ENCODE measurements around the gene PCDH19.

The PCDH19 gene

GRCh38 chrX:100404851-100405250, 5.2 kb downstream of the PCDH19 start:
- no peak for DNase-seq (ENCODE audit: low read depth)

GRCh38 chrX:100395781-100396180, 14.3 kb downstream of the PCDH19 start:
- DNase-seq (ENCODE audit: low read depth): no peak

DNA sequence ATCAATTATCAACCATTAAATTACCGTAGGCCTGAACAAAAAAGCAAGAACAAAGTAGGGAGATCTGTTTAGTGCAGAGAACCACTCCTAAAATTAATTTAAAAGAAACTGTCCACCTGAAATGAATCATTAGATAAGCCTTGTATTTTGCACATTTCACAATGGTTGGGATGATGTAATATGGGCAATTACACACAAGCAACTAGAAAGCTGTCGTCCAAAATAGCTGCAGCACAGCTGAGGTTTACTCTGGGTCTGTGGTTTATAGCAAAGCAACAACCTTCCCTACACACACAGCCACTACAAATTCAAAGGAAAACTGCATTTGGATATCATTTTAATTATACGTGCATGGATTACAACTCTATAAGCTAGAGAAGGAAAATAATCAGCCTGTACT, 28.5 kb downstream of the PCDH19 start:
- no peak for DNase-seq (ENCODE audit: low read depth)

DNA sequence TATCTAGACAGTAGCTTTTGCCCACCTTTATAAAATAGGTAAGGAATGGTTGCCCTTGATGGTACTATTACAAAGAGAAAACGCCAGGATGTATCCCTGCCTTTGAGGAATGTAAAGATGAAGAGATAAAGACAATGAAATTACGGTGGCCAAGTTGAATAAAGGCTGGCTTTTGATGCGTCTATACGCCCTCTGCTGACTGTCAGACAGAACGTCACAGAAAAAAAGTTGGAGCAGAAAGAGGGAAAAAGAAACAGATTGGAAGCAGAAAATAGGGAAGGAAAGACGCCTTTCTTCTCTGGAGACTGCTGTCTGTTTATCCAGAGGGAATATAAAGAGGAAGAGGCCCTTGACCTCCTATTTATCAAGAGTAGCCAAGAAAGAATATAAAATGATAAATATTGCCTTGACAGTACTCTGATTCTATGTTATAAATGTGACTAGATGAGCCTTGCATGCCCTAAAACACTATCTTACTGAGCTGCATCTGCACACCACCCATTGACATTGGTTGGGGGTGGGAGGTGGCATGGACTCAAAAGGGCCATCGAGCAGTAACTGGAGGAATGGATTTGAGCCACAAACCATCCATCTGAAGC, 30.6 kb downstream of the PCDH19 start:
- no peak for DNase-seq (ENCODE audit: low read depth)

GRCh38 chrX:100377826-100378225, 32.2 kb downstream of the PCDH19 start:
- no peak for DNase-seq (ENCODE audit: low read depth)

- no peak for DNase-seq (ENCODE audit: low read depth)
These were observed 33.5 kb downstream of the PCDH19 start for GRCh38 chrX:100376576-100376975.

GRCh38 chrX:100373673-100374072, 36.4 kb downstream of the PCDH19 start:
- no peak for DNase-seq (ENCODE audit: low read depth)

DNA sequence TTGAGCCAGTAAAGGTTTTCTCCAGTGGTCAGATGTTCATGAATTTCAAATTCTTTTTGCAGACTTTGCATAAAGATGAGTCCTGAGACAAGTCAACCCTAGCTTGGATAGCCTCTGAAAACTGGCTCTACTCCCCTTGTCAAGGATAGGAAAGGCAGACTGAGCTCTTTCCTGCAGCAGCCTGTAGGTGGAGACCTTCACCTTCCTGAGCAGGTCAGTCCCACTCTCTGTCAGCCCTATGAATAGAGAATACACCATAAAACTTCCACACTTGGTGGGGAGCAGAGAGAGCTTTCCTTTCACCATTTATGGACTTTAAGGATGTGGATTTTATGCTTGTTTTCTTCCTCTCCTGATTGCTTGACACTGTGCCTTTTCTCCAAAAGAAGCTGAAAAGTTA, 41.9 kb downstream of the PCDH19 start:
- DNase-seq (ENCODE audit: low read depth): no peak

DNA sequence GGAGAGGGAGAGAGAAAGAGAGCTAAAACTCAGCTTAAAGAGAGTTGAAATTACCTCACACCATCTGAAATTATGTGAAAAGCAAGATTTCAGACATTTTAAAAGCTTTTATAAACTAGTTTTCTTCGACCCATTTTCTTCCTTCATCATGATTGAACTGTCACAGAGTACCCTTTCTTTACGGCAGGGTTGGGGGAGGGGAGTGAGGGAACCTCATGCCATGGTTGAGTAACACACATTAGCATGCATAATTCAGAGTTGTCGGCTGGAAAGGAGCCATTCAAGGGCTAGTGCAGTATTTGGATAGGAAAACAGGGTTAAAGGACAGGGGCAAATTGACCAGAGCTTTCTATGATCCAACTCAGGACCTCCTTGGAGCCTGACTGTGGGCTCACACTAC, 46.2 kb downstream of the PCDH19 start:
- DNase-seq (ENCODE audit: low read depth): no peak

DNA sequence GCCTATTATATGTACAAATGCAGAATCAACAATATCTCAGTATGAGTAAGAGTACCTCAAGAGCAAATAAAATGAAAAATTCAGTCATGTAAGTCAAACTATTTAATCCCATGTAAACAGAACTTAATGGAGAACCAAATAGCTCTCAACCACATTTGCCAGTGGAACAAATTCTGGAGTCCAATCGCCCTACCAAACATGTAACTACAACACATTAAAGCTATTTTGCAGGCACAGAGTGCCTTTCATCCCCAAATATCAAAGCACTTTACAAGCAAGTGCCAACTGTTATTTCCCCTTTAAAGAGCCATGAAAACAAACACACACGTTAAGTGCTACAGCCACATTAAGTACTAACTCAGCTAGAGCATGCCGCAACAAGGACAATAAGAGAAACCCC, 51.3 kb downstream of the PCDH19 start:
- no peak for DNase-seq (ENCODE audit: low read depth)

DNA sequence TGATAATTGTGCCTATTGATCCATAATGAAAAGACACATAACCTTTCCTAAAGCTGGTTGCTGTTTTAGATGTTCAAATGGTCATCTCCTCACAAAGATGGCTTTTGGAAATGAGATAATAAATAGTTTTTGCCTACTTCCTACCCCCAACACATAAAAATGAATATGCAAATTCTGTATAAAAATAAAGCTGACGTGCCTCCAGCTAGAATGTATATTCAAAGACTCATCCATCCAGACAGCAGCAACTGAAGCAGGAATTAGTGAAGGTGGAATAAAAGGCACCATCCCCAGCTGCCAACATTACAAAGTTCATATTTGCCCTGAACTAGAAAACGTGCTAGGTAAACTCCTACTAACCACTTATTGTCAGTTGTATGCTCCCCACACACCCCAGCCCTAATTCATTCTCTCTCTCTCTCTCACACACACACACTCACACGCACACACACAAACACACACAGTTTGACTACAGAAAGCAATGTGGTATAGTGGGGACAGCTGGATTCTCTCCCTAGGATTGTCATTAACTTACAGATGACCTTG, 53.6 kb downstream of the PCDH19 start:
- no peak for DNase-seq (ENCODE audit: low read depth)

GRCh38 chrX:100355680-100356079, 54.4 kb downstream of the PCDH19 start:
- no peak for DNase-seq (ENCODE audit: low read depth)

DNA sequence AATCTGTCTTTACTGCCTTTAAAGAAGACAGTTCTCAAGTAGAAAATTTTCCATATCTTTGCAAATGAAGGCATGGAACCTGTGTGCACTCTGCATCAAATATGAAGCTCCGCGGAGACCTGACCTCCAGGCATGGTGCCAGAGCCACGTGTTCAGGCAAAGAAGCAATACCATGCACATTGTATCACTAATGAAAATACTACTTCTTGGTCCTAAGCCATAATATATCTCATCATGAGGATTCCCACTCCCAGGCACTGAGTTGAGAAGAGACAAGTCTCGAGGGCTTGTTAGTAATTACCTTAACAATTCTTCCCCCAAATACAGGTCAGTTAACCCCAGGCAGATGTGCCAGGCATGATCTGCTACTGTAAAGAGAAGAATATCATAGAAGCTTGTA, 56.7 kb downstream of the PCDH19 start:
- DNase-seq (ENCODE audit: low read depth): no peak

- DNase-seq (ENCODE audit: low read depth): no peak
These were observed 59.2 kb downstream of the PCDH19 start for GRCh38 chrX:100350704-100351489.

GRCh38 chrX:100349391-100349790, 60.7 kb downstream of the PCDH19 start:
- no peak for DNase-seq (ENCODE audit: low read depth)

- DNase-seq (ENCODE audit: low read depth): no peak
These were observed 68.9 kb downstream of the PCDH19 start for GRCh38 chrX:100341142-100341510.

DNA sequence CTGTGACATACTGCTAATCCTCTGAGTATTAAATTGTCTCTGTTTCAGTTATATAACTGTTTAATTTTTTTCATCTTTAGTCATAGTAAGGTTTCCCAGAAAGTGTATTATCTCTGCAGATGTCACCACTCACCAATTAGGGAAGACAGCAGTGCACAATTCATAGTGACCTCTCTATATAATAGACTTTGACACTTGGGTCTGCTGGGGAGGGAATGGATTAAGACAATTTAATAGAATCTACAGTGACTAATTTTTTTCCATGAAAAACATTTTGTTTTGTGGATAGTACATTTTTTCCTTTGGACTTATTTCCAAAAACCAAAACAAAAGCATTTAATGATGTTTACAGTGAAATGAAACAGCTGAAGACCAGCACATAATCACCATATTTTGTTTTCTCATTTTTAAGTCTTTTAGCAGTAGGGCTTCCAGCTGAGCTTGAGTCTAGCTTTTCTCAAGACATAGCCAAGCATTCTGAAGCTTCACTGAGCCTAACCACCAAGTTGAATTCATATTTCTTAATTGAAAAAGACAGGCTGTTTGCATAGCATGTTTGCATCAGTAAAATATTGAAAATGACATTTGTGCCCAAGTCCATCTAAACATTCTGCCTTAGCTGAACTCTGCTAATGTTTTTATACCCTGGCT, 69.5 kb downstream of the PCDH19 start:
- no peak for DNase-seq (ENCODE audit: low read depth)

GRCh38 chrX:100328351-100328750, 81.7 kb downstream of the PCDH19 start:
- no peak for DNase-seq (ENCODE audit: low read depth)

- DNase-seq (ENCODE audit: low read depth): no peak
These were observed 90.4 kb downstream of the PCDH19 start for GRCh38 chrX:100319716-100320115.

DNA sequence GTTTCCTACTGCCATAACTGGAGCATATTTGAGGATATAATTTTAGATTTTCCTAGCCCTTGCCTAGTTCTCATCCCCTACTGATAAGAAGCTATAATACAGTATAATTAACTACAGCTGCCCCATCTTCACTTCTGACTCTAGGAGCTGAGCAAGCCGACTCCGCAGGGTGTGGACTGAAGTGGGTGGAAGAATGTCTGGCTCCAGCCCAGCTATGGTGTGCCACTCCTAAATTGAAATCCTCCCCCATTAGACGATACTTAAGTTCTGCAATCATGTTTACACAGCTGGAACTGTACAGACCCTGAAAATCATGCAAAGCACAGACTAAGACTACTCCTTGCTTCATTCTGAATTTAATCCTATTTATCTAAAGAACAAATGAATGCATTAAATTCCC, 93.1 kb downstream of the PCDH19 start:
- DNase-seq (ENCODE audit: low read depth): no peak

GRCh38 chrX:100315566-100315965, 94.5 kb downstream of the PCDH19 start:
- DNase-seq (ENCODE audit: low read depth): no peak

GRCh38 chrX:100299559-100299958, 110.5 kb downstream of the PCDH19 start:
- no peak for DNase-seq (ENCODE audit: low read depth)

GRCh38 chrX:100297728-100298127, 112.3 kb downstream of the PCDH19 start:
- DNase-seq (ENCODE audit: low read depth): no peak

Measured in stimulated activated CD8-positive, alpha-beta memory T cell treated with anti-CD3 and anti-CD28 coated beads, Interleukin-15, amount 100 ng/mL, for 24 hours (primary cell).